ENCODE measurements around the gene USP20.

DNA sequence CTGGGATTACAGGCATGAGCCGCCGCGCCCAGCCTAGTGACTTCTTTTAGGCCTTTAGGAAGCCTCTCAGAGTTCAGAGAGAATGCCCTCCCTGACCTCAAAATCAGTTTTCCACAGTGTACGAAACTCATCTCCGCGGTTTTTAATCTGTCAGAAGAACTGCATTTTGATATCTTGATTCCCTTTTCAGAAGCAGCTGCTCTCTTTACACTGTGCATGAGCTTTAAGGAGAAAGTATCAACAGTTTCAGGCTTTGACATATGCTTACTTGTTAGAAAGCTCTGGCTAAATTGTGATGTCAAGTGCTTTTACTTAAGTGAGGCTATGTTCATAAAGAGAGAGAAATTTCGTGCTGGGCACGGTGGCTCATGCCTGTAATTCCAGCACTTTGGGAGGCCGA, 74.6 kb downstream of the USP20 start:
- no peak for TF ChIP-seq CTCF (IDR thresholded peaks at IDR 0.05)
- no peak for TF ChIP-seq POLR2A (IDR thresholded peaks at IDR 0.05)
- TF ChIP-seq POLR2AphosphoS5 (IDR thresholded peaks at IDR 0.05) = no peak

All from upper lobe of left lung (tissue), 4 donors.